HG03103 (cell line): ENCODE data around the gene SHROOM3.

ENCODE experiments used
- ATAC-seq: cut with Tn5 transposase; IDR thresholded peaks from one replicate; pipeline ENCODE4 v1.9.1; 2021; ENCODE audit warnings: low read depth; ENCODE audit not compliant: unreplicated experiment

Gene SHROOM3

GRCh38 chr4:76733068-76733771, 298.2 kb downstream of the SHROOM3 start:
- no peak for ATAC-seq

- ATAC-seq: no peak
Observed at GRCh38 chr4:76736414-76736813, 301.4 kb downstream of the SHROOM3 start.

- ATAC-seq: no peak
Observed at GRCh38 chr4:76737180-76737579, 302.2 kb downstream of the SHROOM3 start.

- ATAC-seq: no peak
Observed at GRCh38 chr4:76737771-76738085, 302.7 kb downstream of the SHROOM3 start.

GRCh38 chr4:76738086-76738931, 303.3 kb downstream of the SHROOM3 start:
- ATAC-seq: no peak

GRCh38 chr4:76740192-76740591, 305.2 kb downstream of the SHROOM3 start:
- ATAC-seq: no peak

- no peak for ATAC-seq
Observed at GRCh38 chr4:76740866-76741662, 306.0 kb downstream of the SHROOM3 start.

- ATAC-seq: no peak
Observed at GRCh38 chr4:76741663-76742020, 306.6 kb downstream of the SHROOM3 start.

- ATAC-seq: no peak
Observed at GRCh38 chr4:76744241-76744921, 309.4 kb downstream of the SHROOM3 start.

GRCh38 chr4:76745240-76745639, 310.2 kb downstream of the SHROOM3 start:
- ATAC-seq: no peak

- ATAC-seq: no peak
Observed at GRCh38 chr4:76747563-76747962, 312.5 kb downstream of the SHROOM3 start.

- no peak for ATAC-seq
Observed at GRCh38 chr4:76748649-76749048, 313.6 kb downstream of the SHROOM3 start.

GRCh38 chr4:76749355-76749754, 314.3 kb downstream of the SHROOM3 start:
- ATAC-seq: no peak

GRCh38 chr4:76750716-76751115, 315.7 kb downstream of the SHROOM3 start:
- ATAC-seq: no peak

- ATAC-seq: no peak
Observed at GRCh38 chr4:76751612-76752343, 316.7 kb downstream of the SHROOM3 start.

- ATAC-seq: no peak
Observed at GRCh38 chr4:76752861-76753501, 318.0 kb downstream of the SHROOM3 start.

- ATAC-seq: no peak
Observed at GRCh38 chr4:76753814-76754213, 318.8 kb downstream of the SHROOM3 start.

GRCh38 chr4:76754439-76754838, 319.4 kb downstream of the SHROOM3 start:
- ATAC-seq: no peak

- ATAC-seq: no peak
Observed at GRCh38 chr4:76755756-76756155, 320.7 kb downstream of the SHROOM3 start.

- no peak for ATAC-seq
Observed at GRCh38 chr4:76756416-76756815, 321.4 kb downstream of the SHROOM3 start.
